Activated CD4-positive, alpha-beta T cell treated with anti-CD3 and anti-CD28 coated beads, Interleukin-2, Interleukin-6, amounts not matched to agents 100 ng/mL and 50 ng/mL, durations not matched to agents 16 hours and 8 hours (primary cell): ENCODE measurements around the gene ACYP2.

Experiments
- DNase-seq: peaks from one replicate; pipeline ENCODE4 v3.0.0-alpha.2; 2020

The ACYP2 gene

GRCh38 chr2:54161660-54162424, 46.4 kb downstream of the ACYP2 start:
- no peak for DNase-seq

- no peak for DNase-seq
Observed at GRCh38 chr2:54164106-54164505, 48.7 kb downstream of the ACYP2 start.

GRCh38 chr2:54166121-54166773, 50.8 kb downstream of the ACYP2 start:
- DNase-seq, result no peak

- peak; percentile 9 for DNase-seq
Observed at GRCh38 chr2:54176577-54176976, 61.2 kb downstream of the ACYP2 start.

GRCh38 chr2:54183281-54183680, 67.9 kb downstream of the ACYP2 start:
- DNase-seq, result no peak

GRCh38 chr2:54183972-54184371, 68.6 kb downstream of the ACYP2 start:
- no peak for DNase-seq

GRCh38 chr2:54185105-54185504, 69.7 kb downstream of the ACYP2 start:
- no peak for DNase-seq

GRCh38 chr2:54187331-54187730, 71.9 kb downstream of the ACYP2 start:
- no peak for DNase-seq

GRCh38 chr2:54189539-54189938, 74.1 kb downstream of the ACYP2 start:
- DNase-seq, result no peak

- DNase-seq, result no peak
Observed at GRCh38 chr2:54191361-54192135, 76.1 kb downstream of the ACYP2 start.

GRCh38 chr2:54194761-54195750, 79.6 kb downstream of the ACYP2 start:
- DNase-seq, result no peak

GRCh38 chr2:54196646-54197045, 81.2 kb downstream of the ACYP2 start:
- no peak for DNase-seq

GRCh38 chr2:54204476-54204875, 89.1 kb downstream of the ACYP2 start:
- no peak for DNase-seq

- peak; percentile 29 for DNase-seq
Observed at GRCh38 chr2:54206596-54206995, 91.2 kb downstream of the ACYP2 start.

- DNase-seq, result no peak
Observed at GRCh38 chr2:54207666-54208195, 92.3 kb downstream of the ACYP2 start.

GRCh38 chr2:54208364-54209240, 93.2 kb downstream of the ACYP2 start:
- no peak for DNase-seq

GRCh38 chr2:54209379-54209778, 94.0 kb downstream of the ACYP2 start:
- DNase-seq, result no peak

- DNase-seq, result no peak
Observed at GRCh38 chr2:54212456-54212855, 97.0 kb downstream of the ACYP2 start.

GRCh38 chr2:54213082-54213481, 97.7 kb downstream of the ACYP2 start:
- no peak for DNase-seq

GRCh38 chr2:54224997-54225396, 109.6 kb downstream of the ACYP2 start:
- DNase-seq, result no peak

- DNase-seq, result no peak
Observed at GRCh38 chr2:54226260-54226659, 110.8 kb downstream of the ACYP2 start.
